ENCODE data around the gene RBM20. TPM values are rescaled to one million over a fixed set of nuclear protein-coding genes. Genes with fewer than 3 reads are reported as not detected.
A peak's percentile ranks its signal among the peaks of the same experiment; 100 is the strongest.

Gene RBM20
- polyA plus RNA-seq, 4 donors = under 0.01 to 0.52 (median 0.36) TPM; not detected in 1

GRCh38 chr10:110836706-110837105 lies 192.6 kb downstream of the RBM20 start:
- 89 to 97% (median 96%) methylated on average over 3 of the region's 3 CpGs for WGBS, 3 donors
- no peak for DNase-seq
- H3K27ac ChIP-seq (ENCODE audit: low read depth in 1 of 3, low read length in 2 of 3) = peak overlapping the region; percentile 56 to 81 (median 79)
- H3K4me1 ChIP-seq (ENCODE audit: control insufficient read depth in 3 of 3, insufficient read depth in 2 of 3, low read depth in 1 of 3, low read length in 2 of 3) = peaks cover 6 to 82% (median 22%) of the 10 kb centered on the region in 3 donors
- H3K27me3 ChIP-seq (ENCODE audit: control insufficient read depth in 3 of 3, insufficient read depth in 3 of 3, low read length in 3 of 3) = no peaks in the 10 kb centered on the region
- FAIRE-seq = no peak
- no peak overlapping the region for H3K4me3 ChIP-seq (ENCODE audit: low read depth in 1 of 3, low read length in 3 of 3)
- no peaks in the 10 kb centered on the region for H3K36me3 ChIP-seq (ENCODE audit: control insufficient read depth in 3 of 3, insufficient read depth in 2 of 3, low read depth in 1 of 3, low read length in 3 of 3)
- H3K9me3 ChIP-seq (ENCODE audit: control insufficient read depth in 2 of 2, insufficient read depth in 1 of 2, low read depth in 1 of 2, low read length in 1 of 2) = no peaks in the 10 kb centered on the region

- peak overlapping the region; percentile 56 to 81 (median 79) for H3K27ac ChIP-seq (ENCODE audit: low read depth in 1 of 3, low read length in 2 of 3)
- no peaks in the 10 kb centered on the region for H3K9me3 ChIP-seq (ENCODE audit: control insufficient read depth in 2 of 2, insufficient read depth in 1 of 2, low read depth in 1 of 2, low read length in 1 of 2)
- peak; percentile 67 to 90 for DNase-seq
- H3K4me1 ChIP-seq (ENCODE audit: control insufficient read depth in 3 of 3, insufficient read depth in 2 of 3, low read depth in 1 of 3, low read length in 2 of 3) = peaks cover 9 to 91% (median 30%) of the 10 kb centered on the region in 3 donors
- no peaks in the 10 kb centered on the region for H3K27me3 ChIP-seq (ENCODE audit: control insufficient read depth in 3 of 3, insufficient read depth in 3 of 3, low read length in 3 of 3)
- H3K36me3 ChIP-seq (ENCODE audit: control insufficient read depth in 3 of 3, insufficient read depth in 2 of 3, low read depth in 1 of 3, low read length in 3 of 3) = no peaks in the 10 kb centered on the region
- FAIRE-seq = no peak
- no peak overlapping the region for H3K4me3 ChIP-seq (ENCODE audit: low read depth in 1 of 3, low read length in 3 of 3)
- 54 to 77% (median 66%) methylated on average over 2 of the region's 2 CpGs for WGBS, 3 donors
Measured at GRCh38 chr10:110837418-110838171, 193.5 kb downstream of the RBM20 start.

- Histone ChIP-seq H3K27me3 (ENCODE audit: control insufficient read depth in 3 of 3, insufficient read depth in 3 of 3, low read length in 3 of 3) (no peaks in the 10 kb centered on the region), H3K27ac (ENCODE audit: low read depth in 1 of 3, low read length in 2 of 3) (peak overlapping the region; percentile 77 to 88 (median 82)), H3K36me3 (ENCODE audit: control insufficient read depth in 3 of 3, insufficient read depth in 2 of 3, low read depth in 1 of 3, low read length in 3 of 3) (no peaks in the 10 kb centered on the region), H3K4me1 (ENCODE audit: control insufficient read depth in 3 of 3, insufficient read depth in 2 of 3, low read depth in 1 of 3, low read length in 2 of 3) (peaks cover 17 to 96% (median 35%) of the 10 kb centered on the region in 3 donors), H3K4me3 (ENCODE audit: low read depth in 1 of 3, low read length in 3 of 3) (no peak overlapping the region), H3K9me3 (ENCODE audit: control insufficient read depth in 2 of 2, insufficient read depth in 1 of 2, low read depth in 1 of 2, low read length in 1 of 2) (no peaks in the 10 kb centered on the region)
- WGBS, 3 donors = 14 to 67% (median 39%) methylated on average over 4 to 5 of the region's 5 CpGs
- DNase-seq = peak; percentile 92 to 97
- FAIRE-seq = no peak
Measured at GRCh38 chr10:110840225-110840922, 196.2 kb downstream of the RBM20 start.

GRCh38 chr10:110840923-110841428 lies 196.8 kb downstream of the RBM20 start:
- DNase-seq (peak in 1 of 2 donors; percentile 71), FAIRE-seq (no peak)
- Histone ChIP-seq H3K9me3 (ENCODE audit: control insufficient read depth in 2 of 2, insufficient read depth in 1 of 2, low read depth in 1 of 2, low read length in 1 of 2) (no peaks in the 10 kb centered on the region), H3K36me3 (ENCODE audit: control insufficient read depth in 3 of 3, insufficient read depth in 2 of 3, low read depth in 1 of 3, low read length in 3 of 3) (no peaks in the 10 kb centered on the region), H3K27me3 (ENCODE audit: control insufficient read depth in 3 of 3, insufficient read depth in 3 of 3, low read length in 3 of 3) (no peaks in the 10 kb centered on the region), H3K27ac (ENCODE audit: low read depth in 1 of 3, low read length in 2 of 3) (peak overlapping the region; percentile 74 to 88 (median 82)), H3K4me1 (ENCODE audit: control insufficient read depth in 3 of 3, insufficient read depth in 2 of 3, low read depth in 1 of 3, low read length in 2 of 3) (peaks cover 17 to 96% (median 35%) of the 10 kb centered on the region in 3 donors), H3K4me3 (ENCODE audit: low read depth in 1 of 3, low read length in 3 of 3) (no peak overlapping the region)
- 16 to 64% (median 29%) methylated on average over 3 of the region's 3 CpGs for WGBS, 3 donors

- H3K27me3 ChIP-seq (ENCODE audit: control insufficient read depth in 3 of 3, insufficient read depth in 3 of 3, low read length in 3 of 3) = no peaks in the 10 kb centered on the region
- no peaks in the 10 kb centered on the region for H3K9me3 ChIP-seq (ENCODE audit: control insufficient read depth in 2 of 2, insufficient read depth in 1 of 2, low read depth in 1 of 2, low read length in 1 of 2)
- H3K4me3 ChIP-seq (ENCODE audit: low read depth in 1 of 3, low read length in 3 of 3) = no peak overlapping the region
- FAIRE-seq = no peak
- peak overlapping the region in 2 of 3 donors; percentile 74 to 82 for H3K27ac ChIP-seq (ENCODE audit: low read depth in 1 of 3, low read length in 2 of 3)
- H3K36me3 ChIP-seq (ENCODE audit: control insufficient read depth in 3 of 3, insufficient read depth in 2 of 3, low read depth in 1 of 3, low read length in 3 of 3) = no peaks in the 10 kb centered on the region
- no peak for DNase-seq
- 79 to 83% (median 81%) methylated on average over 8 to 9 of the region's 9 CpGs for WGBS, 3 donors
- H3K4me1 ChIP-seq (ENCODE audit: control insufficient read depth in 3 of 3, insufficient read depth in 2 of 3, low read depth in 1 of 3, low read length in 2 of 3) = peaks cover 21 to 96% (median 41%) of the 10 kb centered on the region in 3 donors
Measured at GRCh38 chr10:110841767-110842267, 197.7 kb downstream of the RBM20 start.

GRCh38 chr10:110842326-110842904 lies 198.3 kb downstream of the RBM20 start:
- peak overlapping the region; percentile 60 to 82 (median 69) for H3K27ac ChIP-seq (ENCODE audit: low read depth in 1 of 3, low read length in 2 of 3)
- H3K4me1 ChIP-seq (ENCODE audit: control insufficient read depth in 3 of 3, insufficient read depth in 2 of 3, low read depth in 1 of 3, low read length in 2 of 3) = peaks cover 27 to 96% (median 41%) of the 10 kb centered on the region in 3 donors
- no peak overlapping the region for H3K4me3 ChIP-seq (ENCODE audit: low read depth in 1 of 3, low read length in 3 of 3)
- WGBS, 3 donors = 55 to 70% (median 62%) methylated on average over 7 of the region's 7 CpGs
- no peaks in the 10 kb centered on the region for H3K27me3 ChIP-seq (ENCODE audit: control insufficient read depth in 3 of 3, insufficient read depth in 3 of 3, low read length in 3 of 3)
- no peaks in the 10 kb centered on the region for H3K36me3 ChIP-seq (ENCODE audit: control insufficient read depth in 3 of 3, insufficient read depth in 2 of 3, low read depth in 1 of 3, low read length in 3 of 3)
- FAIRE-seq (no peak), DNase-seq (no peak)
- no peaks in the 10 kb centered on the region for H3K9me3 ChIP-seq (ENCODE audit: control insufficient read depth in 2 of 2, insufficient read depth in 1 of 2, low read depth in 1 of 2, low read length in 1 of 2)

- no peaks in the 10 kb centered on the region for H3K27me3 ChIP-seq (ENCODE audit: control insufficient read depth in 3 of 3, insufficient read depth in 3 of 3, low read length in 3 of 3)
- DNase-seq (peak; percentile 45 to 57), FAIRE-seq (no peak)
- H3K27ac ChIP-seq (ENCODE audit: low read depth in 1 of 3, low read length in 2 of 3) = peak overlapping the region; percentile 69 to 82 (median 75)
- H3K36me3 ChIP-seq (ENCODE audit: control insufficient read depth in 3 of 3, insufficient read depth in 2 of 3, low read depth in 1 of 3, low read length in 3 of 3) = no peaks in the 10 kb centered on the region
- no peaks in the 10 kb centered on the region for H3K9me3 ChIP-seq (ENCODE audit: control insufficient read depth in 2 of 2, insufficient read depth in 1 of 2, low read depth in 1 of 2, low read length in 1 of 2)
- peaks cover 27 to 93% (median 35%) of the 10 kb centered on the region in 3 donors for H3K4me1 ChIP-seq (ENCODE audit: control insufficient read depth in 3 of 3, insufficient read depth in 2 of 3, low read depth in 1 of 3, low read length in 2 of 3)
- WGBS, 3 donors = 6 to 21% (median 11%) methylated on average over 2 of the region's 2 CpGs
- H3K4me3 ChIP-seq (ENCODE audit: low read depth in 1 of 3, low read length in 3 of 3) = no peak overlapping the region
Measured at GRCh38 chr10:110843031-110843430, 198.9 kb downstream of the RBM20 start.
